GM19463 (cell line): ENCODE measurements around the gene REG4.
"Not testable (repeated sequence)": the region's sequence is repeated elsewhere in the genome, so short reads cannot be mapped to it uniquely, and the experiment has no call there.

Source experiments
- ATAC-seq: cut with Tn5 transposase; IDR thresholded peaks from one replicate; pipeline ENCODE4 v1.9.1; 2021; ENCODE audit warnings: mild to moderate bottlenecking, moderate library complexity; ENCODE audit not compliant: unreplicated experiment

Gene REG4

GRCh38 chr1:119811387-119811786 lies at the start of gene REG4:
Gene REG4 (minus strand): TSS chr1:119811460. CDS start chr1:119808769, 2,691 bp downstream.
- ATAC-seq, result no peak

DNA sequence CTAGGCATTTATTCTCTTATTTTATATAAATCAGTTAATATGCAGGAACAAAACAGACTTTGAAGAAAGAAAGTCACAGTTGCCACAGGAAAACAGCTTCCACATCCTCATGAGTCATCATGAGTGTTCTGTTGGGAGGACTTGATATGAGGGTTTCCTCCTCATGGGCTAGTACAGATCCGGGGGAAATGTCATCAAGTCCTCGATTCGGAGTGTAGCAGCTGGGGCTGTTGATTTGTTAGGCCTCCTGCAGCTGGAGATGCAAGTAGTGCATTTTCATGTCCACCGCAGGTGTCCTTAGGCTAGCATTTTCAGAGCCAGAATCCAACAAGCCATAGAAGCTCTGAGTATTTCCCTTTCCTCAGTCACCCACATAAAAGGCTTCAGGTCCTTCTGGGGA lies 48.4 kb upstream of the REG4 start:
- ATAC-seq, result no peak

- not testable (repeated sequence) for ATAC-seq
Measured at GRCh38 chr1:119858556-119859214, 47.4 kb upstream of the REG4 start.

GRCh38 chr1:119858126-119858525 lies 46.9 kb upstream of the REG4 start:
- no peak for ATAC-seq

GRCh38 chr1:119853155-119853554 lies 41.9 kb upstream of the REG4 start:
- ATAC-seq, result no peak

DNA sequence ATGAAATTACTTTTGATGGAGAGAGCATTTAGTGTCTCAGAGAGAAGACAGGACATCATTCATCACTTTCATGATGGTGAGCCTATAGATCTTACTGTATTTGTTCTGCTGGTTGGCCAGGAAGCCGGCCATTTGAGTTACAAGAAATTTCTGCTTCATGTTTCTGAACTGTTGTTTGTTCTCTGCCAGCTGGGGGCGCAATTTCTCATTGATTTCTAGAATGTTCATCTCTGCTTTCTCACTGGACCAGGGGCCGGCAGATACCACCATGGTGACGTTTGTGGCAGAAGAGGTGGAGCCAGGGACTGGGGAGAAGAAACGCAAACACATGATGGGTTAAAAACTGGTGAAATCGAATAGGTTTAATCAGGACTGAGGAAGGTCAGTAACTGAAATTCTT lies 32.9 kb upstream of the REG4 start:
- ATAC-seq, result not testable (repeated sequence)

- no peak for ATAC-seq
Measured at GRCh38 chr1:119841306-119841705, 30.0 kb upstream of the REG4 start.

GRCh38 chr1:119840745-119841144 lies 29.5 kb upstream of the REG4 start:
- no peak for ATAC-seq

- ATAC-seq, result no peak
Measured at GRCh38 chr1:119838236-119838635, 27.0 kb upstream of the REG4 start.

DNA sequence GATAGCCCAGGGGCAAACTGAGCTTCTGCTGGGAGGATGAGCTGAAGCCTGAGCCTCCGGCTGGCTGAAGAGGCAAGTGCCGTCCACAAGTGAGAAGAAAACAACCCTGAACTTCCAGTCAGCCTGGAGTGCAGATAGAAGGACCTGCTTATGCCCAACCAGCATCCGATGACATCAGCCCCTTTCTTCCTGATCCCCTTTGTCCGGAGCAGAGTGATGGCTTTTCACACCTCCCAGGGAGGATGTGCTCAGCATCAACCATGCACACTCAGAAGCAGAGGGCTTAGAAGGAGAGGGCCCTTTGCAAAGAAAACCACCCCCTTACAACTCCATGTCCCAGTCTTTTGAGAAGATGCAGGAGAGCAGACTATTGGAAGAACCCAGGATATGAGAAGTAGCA lies 23.7 kb upstream of the REG4 start:
- no peak for ATAC-seq

GRCh38 chr1:119831027-119831426 lies 19.8 kb upstream of the REG4 start:
- ATAC-seq, result no peak

- ATAC-seq, result no peak
Measured at GRCh38 chr1:119829625-119830024, 18.4 kb upstream of the REG4 start.

- not testable (repeated sequence) for ATAC-seq
Measured at GRCh38 chr1:119829006-119829405, 17.7 kb upstream of the REG4 start.

- ATAC-seq, result no peak
Measured at GRCh38 chr1:119828266-119828665, 17.0 kb upstream of the REG4 start.

- ATAC-seq, result no peak
Measured at GRCh38 chr1:119827010-119827409, 15.8 kb upstream of the REG4 start.

- ATAC-seq, result no peak
Measured at GRCh38 chr1:119822406-119822805, 11.1 kb upstream of the REG4 start.

DNA sequence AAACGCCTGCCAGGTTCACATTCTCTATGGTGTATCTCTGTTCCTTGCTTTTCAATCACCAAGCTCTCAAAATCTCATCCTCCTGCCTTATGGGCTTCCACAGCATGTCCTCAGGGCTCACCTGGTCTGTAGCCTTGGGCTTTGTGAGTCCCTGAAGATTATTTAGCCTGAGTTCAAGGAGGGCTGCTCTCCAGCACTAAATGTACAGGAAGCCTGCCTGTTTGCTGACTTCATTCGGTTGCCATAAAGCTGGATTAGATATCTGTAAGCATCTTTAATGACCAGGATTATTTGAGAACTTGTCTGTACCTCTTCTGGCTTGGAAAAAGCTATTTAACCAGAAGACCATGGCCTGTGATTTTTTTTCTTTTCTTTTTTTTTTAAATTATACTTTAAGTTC lies 6.9 kb upstream of the REG4 start:
- ATAC-seq, result no peak

DNA sequence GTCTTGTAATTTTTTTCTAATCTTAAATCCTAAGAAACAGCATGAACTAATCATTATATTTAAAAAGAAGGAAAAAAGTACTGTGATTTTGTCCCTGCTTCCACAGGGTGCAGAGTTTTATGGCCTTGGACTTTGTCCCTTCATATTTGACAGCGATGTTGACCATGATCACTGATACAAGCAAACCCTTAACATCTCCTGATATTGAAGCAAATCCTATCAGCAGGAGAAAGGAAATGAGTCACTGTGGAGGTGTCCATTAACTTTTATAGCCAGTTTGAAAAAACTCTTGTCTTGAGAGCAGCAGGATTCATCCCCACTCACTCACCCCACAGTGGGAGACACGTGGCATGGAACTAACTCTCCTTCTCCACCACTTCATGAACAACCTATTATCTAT lies 5.1 kb upstream of the REG4 start:
- ATAC-seq, result no peak

GRCh38 chr1:119815928-119816327 lies 4.7 kb upstream of the REG4 start:
- no peak for ATAC-seq

DNA sequence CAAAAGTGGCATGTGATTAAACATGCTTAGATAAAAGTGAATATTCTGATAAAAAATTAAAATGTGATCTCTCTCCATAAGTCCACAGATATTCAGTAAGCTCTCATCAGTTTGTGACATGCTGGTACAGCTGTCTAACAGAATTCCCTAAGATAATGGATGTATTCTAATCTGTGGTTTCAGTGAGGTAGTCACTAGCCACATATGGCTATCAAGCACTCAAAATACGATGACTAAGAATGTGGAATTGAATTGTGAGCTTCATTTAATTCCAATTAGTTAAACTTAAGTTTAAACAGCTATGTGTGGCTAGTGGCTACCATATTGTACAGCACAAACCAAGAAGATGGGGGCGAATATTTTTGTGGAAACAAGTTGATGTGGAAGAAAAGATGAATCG lies 4.1 kb upstream of the REG4 start:
- no peak for ATAC-seq

- no peak for ATAC-seq
Measured at GRCh38 chr1:119814288-119814687, 3.0 kb upstream of the REG4 start.

- no peak for ATAC-seq
Measured at GRCh38 chr1:119811985-119812557, 811 bp upstream of the REG4 start.

DNA sequence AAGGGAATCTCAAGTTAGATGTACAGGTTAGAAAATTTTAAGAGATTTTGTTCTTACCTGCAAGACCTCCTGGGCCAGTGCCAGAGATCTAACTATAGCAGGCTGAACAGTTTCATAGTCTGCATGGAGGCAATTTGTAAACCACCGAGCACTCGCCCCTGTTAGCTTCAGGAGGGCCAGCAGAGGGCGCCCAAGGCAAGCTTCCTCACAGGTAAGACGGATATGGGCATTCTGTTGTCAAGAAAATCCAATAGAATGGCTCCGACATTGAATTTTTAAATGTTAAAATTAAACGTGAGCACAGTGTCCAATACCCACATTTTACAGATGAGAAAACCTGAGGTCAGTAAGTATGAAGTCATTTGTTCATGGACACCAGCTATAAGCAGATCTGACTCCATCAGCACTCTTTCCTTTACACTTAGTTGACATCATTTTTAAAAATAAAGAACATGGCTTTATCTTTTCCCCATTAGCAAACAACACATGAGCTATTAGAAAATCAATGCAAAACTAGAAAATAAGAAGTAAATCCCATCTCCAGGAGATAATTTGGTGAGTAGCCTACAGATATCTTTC lies 2.2 kb downstream of the REG4 start:
- ATAC-seq, result peak; percentile 88
